HepG2 (cell line): ENCODE results near the gene GNPDA2.

Source experiments
- RAD21 ChIP-seq: fragments of 450-650 bp; formaldehyde crosslinking; IDR thresholded peaks from 2 replicates; pipeline ENCODE4 v1.5.0; 2020; ENCODE audit warnings: mild to moderate bottlenecking
- TF ChIP-seq, protein P1 (sequence below): sonication (generic); formaldehyde crosslinking; IDR thresholded peaks from 2 replicates; pipeline ENCODE4 v1.4.0; 2020; ENCODE audit warnings: low read depth, mild to moderate bottlenecking, missing genetic modification reagents

DNA sequence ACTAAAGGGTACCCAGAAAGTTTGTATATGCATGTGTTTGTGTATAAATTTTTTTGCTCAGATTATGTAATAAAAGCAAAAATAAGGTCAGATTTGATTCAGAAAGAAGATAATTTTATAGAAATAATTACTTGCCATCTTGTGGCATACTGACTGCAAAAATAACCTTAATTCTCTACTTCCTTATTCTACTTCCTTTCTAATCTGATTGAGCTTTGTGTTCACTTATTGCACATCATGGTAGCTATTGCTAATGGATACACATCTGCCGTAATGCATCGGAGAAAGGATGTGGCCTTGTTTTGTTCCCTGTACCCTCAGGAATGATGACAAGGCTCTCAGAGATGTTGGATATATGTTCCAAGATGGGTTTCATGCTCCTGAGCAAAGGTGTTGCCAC is 10.5 kb upstream of the GNPDA2 start:
- no peak for TF ChIP-seq RAD21 (CRISPR knock-in tag)
- TF ChIP-seq, protein P1, sequence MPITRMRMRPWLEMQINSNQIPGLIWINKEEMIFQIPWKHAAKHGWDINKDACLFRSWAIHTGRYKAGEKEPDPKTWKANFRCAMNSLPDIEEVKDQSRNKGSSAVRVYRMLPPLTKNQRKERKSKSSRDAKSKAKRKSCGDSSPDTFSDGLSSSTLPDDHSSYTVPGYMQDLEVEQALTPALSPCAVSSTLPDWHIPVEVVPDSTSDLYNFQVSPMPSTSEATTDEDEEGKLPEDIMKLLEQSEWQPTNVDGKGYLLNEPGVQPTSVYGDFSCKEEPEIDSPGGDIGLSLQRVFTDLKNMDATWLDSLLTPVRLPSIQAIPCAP (CRISPR knock-in tag) = no peak
